ENCODE results near the gene GABRG3.

Gene GABRG3

GRCh38 chr15:27448986-27449385 is 478.0 kb downstream of the GABRG3 start:
- no peak for DNase-seq (ENCODE audit: low read depth in 1 of 2, low spot score in 1 of 2)
- H3K27me3 ChIP-seq (ENCODE audit: insufficient read depth, poor library complexity, severe bottlenecking) = no peaks in the 10 kb centered on the region
- no peak overlapping the region for H3K4me3 ChIP-seq (replicated peaks; ENCODE audit: insufficient read depth, low read length)
- TF ChIP-seq SPI1 (IDR thresholded peaks at IDR 0.05; ENCODE audit: borderline replicate concordance, low read depth) (no peak), GABPA (IDR thresholded peaks at IDR 0.05; ENCODE audit: low read depth) (no peak), POLR2AphosphoS5 (IDR thresholded peaks at IDR 0.05; ENCODE audit: low read depth) (no peak), CTCF (IDR thresholded peaks at IDR 0.05; ENCODE audit: insufficient read depth, low read length) (no peak), REST (IDR thresholded peaks at IDR 0.05; ENCODE audit: insufficient replicate concordance, low read depth) (no peak)
- no peak overlapping the region for H3K27ac ChIP-seq (replicated peaks)

GRCh38 chr15:27449941-27450340 is 479.0 kb downstream of the GABRG3 start:
- no peak for DNase-seq (ENCODE audit: low read depth in 1 of 2, low spot score in 1 of 2)
- Histone ChIP-seq H3K4me3 (replicated peaks; ENCODE audit: insufficient read depth, low read length) (no peak overlapping the region), H3K27me3 (ENCODE audit: insufficient read depth, poor library complexity, severe bottlenecking) (no peaks in the 10 kb centered on the region), H3K27ac (replicated peaks) (no peak overlapping the region)
- no peak for TF ChIP-seq REST (IDR thresholded peaks at IDR 0.05; ENCODE audit: insufficient replicate concordance, low read depth)
- TF ChIP-seq GABPA (IDR thresholded peaks at IDR 0.05; ENCODE audit: low read depth) = no peak
- TF ChIP-seq SPI1 (IDR thresholded peaks at IDR 0.05; ENCODE audit: borderline replicate concordance, low read depth) = no peak
- no peak for TF ChIP-seq POLR2AphosphoS5 (IDR thresholded peaks at IDR 0.05; ENCODE audit: low read depth)
- no peak for TF ChIP-seq CTCF (IDR thresholded peaks at IDR 0.05; ENCODE audit: insufficient read depth, low read length)

GRCh38 chr15:27454281-27455075 is 483.5 kb downstream of the GABRG3 start:
- no peak for DNase-seq (ENCODE audit: low read depth in 1 of 2, low spot score in 1 of 2)
- Histone ChIP-seq H3K27ac (replicated peaks) (no peak overlapping the region), H3K27me3 (ENCODE audit: insufficient read depth, poor library complexity, severe bottlenecking) (no peaks in the 10 kb centered on the region), H3K4me3 (replicated peaks; ENCODE audit: insufficient read depth, low read length) (no peak overlapping the region)
- TF ChIP-seq POLR2AphosphoS5 (IDR thresholded peaks at IDR 0.05; ENCODE audit: low read depth) = no peak
- no peak for TF ChIP-seq GABPA (IDR thresholded peaks at IDR 0.05; ENCODE audit: low read depth)
- TF ChIP-seq REST (IDR thresholded peaks at IDR 0.05; ENCODE audit: insufficient replicate concordance, low read depth) = no peak
- no peak for TF ChIP-seq CTCF (IDR thresholded peaks at IDR 0.05; ENCODE audit: insufficient read depth, low read length)
- no peak for TF ChIP-seq SPI1 (IDR thresholded peaks at IDR 0.05; ENCODE audit: borderline replicate concordance, low read depth)

Data from HL-60 (cell line).